ENCODE results near the gene TRPM2.

DNA sequence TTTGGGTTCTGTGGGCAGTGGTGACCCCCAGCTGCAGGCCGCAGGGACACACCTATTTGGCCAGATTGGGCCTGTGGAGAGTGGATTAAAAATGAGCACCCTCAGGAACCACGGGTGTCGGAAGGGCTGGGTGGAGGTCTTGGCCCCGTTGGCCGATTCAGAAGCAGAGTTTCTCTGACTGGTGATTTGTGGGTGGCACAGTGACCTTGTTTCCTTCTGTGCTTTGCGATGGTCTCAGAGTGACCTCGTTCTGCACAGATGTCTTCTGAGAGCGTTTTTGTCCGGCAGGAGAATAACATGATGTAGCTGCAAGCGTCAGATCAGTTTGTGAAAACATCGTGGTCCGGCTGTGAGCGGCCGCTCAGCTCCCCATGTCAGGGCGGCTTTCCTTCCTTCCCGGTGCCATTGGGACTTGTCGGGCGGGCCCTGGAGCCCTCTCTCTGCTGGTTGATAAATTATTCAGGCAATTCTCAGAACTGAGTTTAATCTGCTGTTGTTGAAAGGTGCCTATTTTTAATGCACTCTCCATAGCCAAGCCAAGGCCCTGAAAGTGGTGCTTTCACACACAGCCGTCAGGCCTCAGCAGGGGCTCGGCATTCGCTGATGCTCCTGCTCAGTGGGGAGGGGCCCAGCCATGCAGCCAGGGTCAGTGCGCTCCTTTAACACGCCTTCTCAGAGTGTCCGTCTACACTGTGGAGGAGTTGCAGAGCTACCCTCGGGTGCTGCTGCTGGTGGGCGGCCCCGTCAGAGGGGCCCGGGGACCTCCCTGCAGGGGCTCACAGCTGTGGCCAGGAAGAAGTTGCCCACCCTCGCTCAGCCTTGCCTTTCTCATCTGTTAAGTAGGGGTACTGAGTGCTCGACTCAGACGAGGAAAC, 26.8 kb downstream of the TRPM2 start:
- no peak for TF ChIP-seq POLR2A (IDR thresholded peaks at IDR 0.05; ENCODE audit: low read length)
- TF ChIP-seq GATA1 (IDR thresholded peaks at IDR 0.05; ENCODE audit: low read depth, low read length): no peak
